PFSK-1 (cell line): ENCODE results near the gene RHOJ.

Experiments used
- FOXP2 ChIP-seq: optimal IDR thresholded peaks from 2 replicates; pipeline ENCODE3; 2011; ENCODE audit warnings: borderline replicate concordance, control low read depth, inconsistent platforms; ENCODE audit not compliant: insufficient read depth; ENCODE audit errors: extremely low read length, extremely low read depth
- POLR2AphosphoS5 ChIP-seq: IDR thresholded peaks from 2 replicates; pipeline ENCODE4 v1.6.1; 2012; ENCODE audit warnings: low read depth, mild to moderate bottlenecking, control low read depth, low read length, moderate library complexity
- TAF1 ChIP-seq: IDR thresholded peaks from 2 replicates; pipeline ENCODE4 v1.6.1; 2012; ENCODE audit warnings: low read length, control low read depth, borderline replicate concordance; ENCODE audit not compliant: insufficient read depth
- TF ChIP-seq, protein P1 (sequence below), 2 experiments: IDR thresholded peaks; 2 replicates each; pipeline versions ENCODE4 v1.6.1 to v1.8.0; 2011 to 2012; ENCODE audit warnings: low read depth in 2 of 2, low read length in 2 of 2, control low read depth in 1 of 2, inconsistent platforms in 1 of 2, mild to moderate bottlenecking in 1 of 2, moderate library complexity in 1 of 2; ENCODE audit not compliant: insufficient read depth in 1 of 2

DNA sequence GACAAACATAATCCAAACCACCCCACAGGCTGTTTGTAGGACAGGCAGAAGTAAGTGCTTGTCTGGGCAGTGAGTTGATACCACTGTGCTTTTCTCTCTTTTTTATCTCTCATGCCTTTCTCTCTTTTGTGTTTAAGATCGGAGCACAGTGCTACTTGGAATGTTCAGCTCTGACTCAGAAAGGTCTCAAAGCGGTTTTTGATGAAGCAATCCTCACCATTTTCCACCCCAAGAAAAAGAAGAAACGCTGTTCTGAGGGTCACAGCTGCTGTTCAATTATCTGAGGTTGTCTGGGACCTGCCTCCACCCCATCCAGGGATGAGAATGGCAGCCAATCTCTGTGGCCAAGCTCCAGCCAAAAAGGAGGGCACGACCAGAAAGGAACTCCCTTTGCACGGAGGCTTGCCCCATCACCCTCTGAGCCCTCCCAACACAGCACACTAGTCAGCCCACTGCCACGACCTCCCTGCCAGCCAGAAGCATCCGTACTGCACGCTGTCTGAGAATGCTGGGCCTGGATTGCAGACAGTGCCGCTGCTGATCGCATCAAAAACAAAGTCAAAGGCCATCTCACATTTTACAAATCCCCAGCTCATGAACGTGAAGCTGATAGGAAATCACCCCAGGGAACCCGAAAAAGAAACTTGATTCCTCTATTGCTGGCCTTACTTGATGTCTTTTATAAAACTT lies 86.6 kb downstream of the RHOJ start:
- TF ChIP-seq TAF1, result no peak
- TF ChIP-seq POLR2AphosphoS5, result no peak
- TF ChIP-seq, protein P1, sequence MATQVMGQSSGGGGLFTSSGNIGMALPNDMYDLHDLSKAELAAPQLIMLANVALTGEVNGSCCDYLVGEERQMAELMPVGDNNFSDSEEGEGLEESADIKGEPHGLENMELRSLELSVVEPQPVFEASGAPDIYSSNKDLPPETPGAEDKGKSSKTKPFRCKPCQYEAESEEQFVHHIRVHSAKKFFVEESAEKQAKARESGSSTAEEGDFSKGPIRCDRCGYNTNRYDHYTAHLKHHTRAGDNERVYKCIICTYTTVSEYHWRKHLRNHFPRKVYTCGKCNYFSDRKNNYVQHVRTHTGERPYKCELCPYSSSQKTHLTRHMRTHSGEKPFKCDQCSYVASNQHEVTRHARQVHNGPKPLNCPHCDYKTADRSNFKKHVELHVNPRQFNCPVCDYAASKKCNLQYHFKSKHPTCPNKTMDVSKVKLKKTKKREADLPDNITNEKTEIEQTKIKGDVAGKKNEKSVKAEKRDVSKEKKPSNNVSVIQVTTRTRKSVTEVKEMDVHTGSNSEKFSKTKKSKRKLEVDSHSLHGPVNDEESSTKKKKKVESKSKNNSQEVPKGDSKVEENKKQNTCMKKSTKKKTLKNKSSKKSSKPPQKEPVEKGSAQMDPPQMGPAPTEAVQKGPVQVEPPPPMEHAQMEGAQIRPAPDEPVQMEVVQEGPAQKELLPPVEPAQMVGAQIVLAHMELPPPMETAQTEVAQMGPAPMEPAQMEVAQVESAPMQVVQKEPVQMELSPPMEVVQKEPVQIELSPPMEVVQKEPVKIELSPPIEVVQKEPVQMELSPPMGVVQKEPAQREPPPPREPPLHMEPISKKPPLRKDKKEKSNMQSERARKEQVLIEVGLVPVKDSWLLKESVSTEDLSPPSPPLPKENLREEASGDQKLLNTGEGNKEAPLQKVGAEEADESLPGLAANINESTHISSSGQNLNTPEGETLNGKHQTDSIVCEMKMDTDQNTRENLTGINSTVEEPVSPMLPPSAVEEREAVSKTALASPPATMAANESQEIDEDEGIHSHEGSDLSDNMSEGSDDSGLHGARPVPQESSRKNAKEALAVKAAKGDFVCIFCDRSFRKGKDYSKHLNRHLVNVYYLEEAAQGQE (IDR thresholded peaks at IDR 0.05; ENCODE audit: insufficient read depth in 1 of 2, low read depth in 2 of 2, low read length in 2 of 2), result no peak
- TF ChIP-seq FOXP2, result no peak
